ENCODE data around the gene IMMP2L.
"Not testable (repeated sequence)": the region's sequence is repeated elsewhere in the genome, so short reads cannot be mapped to it uniquely, and the experiment has no call there.

IMMP2L gene

DNA sequence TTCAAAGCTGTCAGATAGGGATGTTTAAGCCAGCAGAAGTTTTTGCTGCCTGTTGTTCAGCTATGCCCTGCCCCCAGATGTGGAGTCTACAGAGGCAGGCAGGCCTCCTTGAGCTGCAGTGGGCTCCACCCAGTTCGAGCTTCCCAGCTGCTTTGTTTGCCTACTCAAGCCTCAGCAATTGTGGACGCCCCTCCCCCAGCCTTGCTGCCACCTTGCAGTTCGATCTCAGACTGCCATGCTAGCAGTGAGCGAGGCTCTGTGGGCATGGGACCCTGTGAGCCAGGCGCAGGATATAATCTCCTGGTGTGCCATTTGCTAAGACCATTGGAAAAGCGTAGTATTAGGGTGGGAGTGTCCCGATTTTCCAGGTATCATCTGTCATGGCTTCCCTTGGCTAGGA is 901.7 kb downstream of the IMMP2L start:
- not testable (repeated sequence) for DNase-seq

DNA sequence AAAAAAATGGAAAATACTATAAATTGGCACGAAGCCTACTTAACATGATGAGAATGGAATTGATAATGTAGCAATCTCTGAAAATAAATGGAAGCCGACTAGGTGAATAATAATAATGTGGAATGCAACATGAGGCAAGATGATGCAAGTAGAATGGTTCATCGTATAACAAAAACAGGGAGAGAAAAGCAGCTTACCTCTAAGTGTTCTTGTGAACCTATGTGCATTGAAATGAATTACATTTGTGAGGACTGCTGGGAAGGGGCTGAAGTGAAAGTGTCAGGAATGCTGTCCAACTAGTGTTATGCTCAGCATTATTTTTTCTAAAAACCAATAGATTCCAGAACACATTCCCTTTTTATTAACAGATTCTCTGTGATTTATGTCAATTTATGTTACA is 912.0 kb downstream of the IMMP2L start:
- no peak for DNase-seq

DNA sequence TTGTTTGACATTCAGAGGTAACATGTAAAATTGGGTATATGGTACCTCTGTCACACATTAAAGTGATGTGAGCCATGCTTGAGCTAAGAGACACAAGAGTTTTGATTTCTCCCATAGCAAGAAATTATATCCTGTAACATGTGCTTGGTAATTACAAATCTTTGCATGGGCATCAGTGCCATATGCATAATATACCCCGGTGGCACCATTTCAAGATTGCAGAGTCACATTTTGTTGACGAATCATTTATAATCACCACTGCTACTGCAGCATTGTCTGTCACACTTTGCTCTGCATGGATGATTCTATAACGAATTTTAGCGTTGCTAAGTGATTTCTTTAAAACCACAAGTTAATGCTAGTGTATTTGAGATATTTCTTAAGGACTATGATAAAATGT is 915.0 kb downstream of the IMMP2L start:
- no peak for DNase-seq

DNA sequence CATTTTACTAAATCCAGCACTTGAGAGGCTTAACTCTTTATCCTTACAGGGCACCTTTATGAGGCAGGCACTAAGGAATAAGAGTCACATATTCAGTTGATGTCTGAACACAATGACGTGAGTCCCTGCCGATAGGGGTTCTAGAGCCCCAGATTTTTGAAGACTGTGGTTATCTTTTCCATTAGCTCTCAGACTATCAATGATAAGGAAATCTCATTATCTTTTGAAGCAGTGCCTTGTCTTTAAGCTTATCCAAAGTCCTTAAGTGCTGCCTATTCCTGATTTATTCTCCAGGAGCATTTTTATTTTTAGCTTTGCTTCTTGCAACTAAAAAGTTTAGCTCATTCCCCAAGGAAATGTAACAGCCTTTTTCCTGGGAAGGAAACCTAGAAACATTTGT is 915.5 kb downstream of the IMMP2L start:
- DNase-seq, result no peak

DNA sequence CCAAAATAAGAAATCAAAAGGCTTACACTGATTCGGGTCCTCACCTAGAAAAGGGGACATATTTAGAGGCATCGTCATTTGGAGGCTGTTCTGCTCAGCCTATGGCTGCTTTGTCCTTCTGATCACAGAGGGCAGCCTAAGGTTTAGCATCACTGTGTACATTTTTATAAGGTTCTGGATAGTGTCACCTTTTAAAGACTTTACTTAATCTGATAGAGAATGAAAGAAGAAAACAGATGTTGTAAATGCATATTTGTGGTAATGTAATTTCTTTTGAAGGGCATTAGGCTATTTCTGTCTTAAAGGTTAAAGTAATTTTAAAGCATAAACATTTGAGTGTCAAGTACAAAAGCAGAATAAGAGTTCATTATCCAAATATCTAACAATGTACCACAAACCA is 916.7 kb downstream of the IMMP2L start:
- no peak for DNase-seq

DNA sequence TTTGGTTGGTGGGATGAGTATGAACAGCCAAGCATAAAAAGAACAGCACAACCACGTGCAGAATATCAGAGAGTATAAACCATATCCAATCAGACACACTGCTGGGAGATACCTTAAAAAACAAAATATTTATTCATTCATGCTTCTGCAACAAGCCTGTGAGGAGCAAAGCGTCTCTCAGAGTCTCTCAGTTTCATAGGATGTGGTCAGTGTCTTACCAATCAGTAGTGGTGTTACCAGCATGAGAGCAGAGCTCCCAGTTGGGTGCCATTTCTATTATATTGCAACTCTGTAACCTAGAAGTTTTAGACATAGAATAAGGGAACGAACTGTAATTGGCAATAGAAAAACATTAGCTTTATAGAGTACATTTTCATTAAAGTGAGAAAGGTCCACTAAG is 917.2 kb downstream of the IMMP2L start:
- no peak for DNase-seq

DNA sequence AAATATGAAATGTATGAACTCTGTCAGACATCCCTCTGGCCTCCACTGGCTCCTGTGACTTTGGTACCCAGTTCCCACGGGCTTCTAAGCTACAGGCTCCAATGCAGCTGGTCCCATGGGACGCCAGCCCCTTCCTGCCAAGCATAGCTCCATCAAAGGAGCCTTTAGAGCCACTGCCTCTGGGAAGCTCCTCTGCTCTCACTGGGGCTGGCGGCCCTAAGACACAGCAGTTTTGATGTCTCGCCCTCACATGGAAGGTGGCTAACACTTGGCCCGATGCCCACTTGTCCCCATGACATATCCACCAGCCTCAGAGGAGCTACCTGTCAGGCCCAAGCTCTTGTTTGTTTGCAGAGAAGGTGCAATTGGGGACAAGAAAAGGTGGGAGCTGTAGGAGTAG is 925.0 kb downstream of the IMMP2L start:
- DNase-seq, result no peak

DNA sequence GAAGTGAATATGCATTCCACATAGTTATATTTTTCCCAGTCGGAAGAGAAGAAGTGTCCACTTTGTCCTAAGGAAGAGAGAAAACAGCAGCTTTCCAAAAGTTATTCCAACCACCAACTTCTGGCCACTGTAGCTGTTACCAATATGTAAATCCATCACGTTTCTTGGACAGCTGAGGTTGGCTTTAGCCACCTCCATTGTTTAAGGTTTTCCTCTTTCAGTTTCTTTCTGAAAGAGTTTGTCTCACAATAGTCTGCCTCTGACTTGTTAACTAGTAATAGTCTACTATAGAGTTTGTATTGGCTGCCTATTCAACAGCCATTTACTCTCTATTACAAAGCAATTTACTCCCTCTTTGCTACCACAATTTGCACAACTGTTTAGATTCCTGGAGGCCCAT is 929.0 kb downstream of the IMMP2L start:
- DNase-seq, result no peak

DNA sequence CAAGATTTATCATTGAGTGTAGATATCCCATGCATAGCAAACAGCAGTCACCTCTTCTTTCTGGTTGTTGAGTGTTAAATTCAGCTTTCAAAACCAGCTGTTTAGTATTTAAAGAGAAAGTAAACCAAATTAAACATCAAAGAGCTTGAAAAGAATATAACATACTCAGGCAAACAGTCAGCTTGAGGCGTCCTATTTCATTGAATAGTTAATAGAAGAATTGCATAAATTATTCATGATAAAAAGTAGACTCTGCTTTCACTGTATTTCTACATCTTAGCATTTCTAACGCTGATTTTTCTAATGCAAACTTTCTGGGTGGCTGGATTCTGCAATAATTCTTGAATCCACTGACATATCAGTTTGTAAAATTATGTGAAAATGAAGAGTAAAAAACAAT is 935.9 kb downstream of the IMMP2L start:
- no peak for DNase-seq

DNA sequence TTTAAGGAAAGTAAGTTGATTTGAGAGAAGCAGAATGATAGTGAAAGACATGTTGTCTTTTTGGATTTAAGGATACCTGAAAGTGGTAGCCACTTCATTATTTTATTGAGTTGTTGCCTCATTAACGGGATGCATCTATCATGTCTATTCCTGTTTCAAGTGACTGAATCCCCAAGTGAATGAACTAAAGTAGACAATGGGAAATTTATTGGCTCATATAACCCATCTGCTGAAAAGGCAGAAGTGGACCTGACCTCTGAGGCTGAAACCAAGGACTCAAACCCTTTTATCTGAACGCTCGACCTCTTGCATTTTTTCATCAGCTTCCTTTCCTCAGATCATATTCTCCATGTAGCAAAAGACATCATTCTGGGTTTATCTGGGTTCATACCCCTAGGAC is 937.0 kb downstream of the IMMP2L start:
- DNase-seq, result no peak

DNA sequence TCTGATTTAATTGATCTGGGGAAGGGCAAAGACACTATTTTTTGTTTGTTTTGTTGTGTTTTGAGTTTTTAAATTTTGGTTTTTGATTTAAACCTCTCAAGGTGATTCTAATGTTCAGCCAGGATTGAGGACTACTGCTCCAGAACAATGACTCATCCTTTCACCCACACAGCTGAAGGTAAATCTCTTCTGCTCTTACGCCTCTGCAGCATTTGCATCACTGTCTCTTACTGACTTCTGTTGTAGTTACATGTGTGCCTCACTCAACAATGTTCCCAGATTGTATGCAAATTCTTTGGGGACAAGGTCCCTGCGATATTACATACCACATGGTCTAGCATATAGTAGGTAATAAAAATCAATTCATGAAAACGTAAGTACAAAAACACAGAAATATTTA is 938.9 kb downstream of the IMMP2L start:
- DNase-seq, result no peak

DNA sequence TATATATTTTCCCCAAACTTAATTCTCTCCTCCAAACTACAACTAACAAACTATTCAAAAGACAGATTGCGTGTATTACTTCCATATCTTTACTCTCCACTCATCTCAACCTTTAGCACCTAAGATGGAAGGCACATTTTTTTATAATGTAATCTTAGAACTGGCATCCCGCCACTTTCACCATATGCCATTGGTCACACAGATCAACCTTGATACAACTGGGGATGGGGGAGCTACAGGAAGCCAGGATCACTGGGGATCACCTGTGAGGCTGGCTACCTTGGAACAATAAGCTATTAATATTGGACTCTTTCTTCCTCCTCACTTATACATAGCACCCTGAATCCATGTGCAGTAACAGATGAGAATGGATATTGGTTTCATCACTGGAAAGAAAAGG is 941.0 kb downstream of the IMMP2L start:
- DNase-seq, result no peak

DNA sequence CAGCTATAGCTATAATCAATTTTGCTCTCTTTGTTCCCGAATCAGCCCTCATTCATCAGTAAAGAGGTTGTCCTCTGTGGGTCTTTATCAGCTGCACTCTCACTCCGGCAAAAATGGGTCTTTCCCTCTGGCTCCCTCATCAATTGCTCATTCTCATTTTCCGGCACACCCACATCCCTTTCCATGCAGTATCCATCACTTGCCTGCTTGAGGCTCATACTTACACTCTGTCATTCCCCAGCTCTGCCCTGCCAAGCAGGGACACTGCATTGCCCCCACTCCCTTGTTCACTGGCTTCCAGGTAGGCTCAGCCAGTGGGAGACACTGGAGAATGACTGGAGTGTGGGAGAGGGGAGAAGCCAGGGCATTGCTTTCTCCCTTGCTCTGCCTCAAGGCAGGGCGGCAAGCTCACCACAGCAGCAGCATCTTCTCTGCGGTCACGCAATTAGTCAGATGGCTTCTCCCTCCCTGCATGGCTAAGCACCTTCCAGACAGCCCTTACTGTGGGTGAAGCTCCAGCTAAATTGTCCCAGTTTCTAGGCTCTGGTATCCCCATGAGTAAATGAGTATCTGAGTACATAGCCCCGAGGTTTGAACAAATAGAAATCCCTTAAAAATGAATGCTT is 942.1 kb downstream of the IMMP2L start:
- no peak for DNase-seq

Data from HCEC 1CT (cell line).